Heart right ventricle (tissue), 16 donors: ENCODE results near the gene PDZD4. TPM values are rescaled to one million over a fixed set of nuclear protein-coding genes. Genes with fewer than 3 reads are reported as not detected.

Source experiments
- ATAC-seq, 8 donors: fragments of 200-7000 bp; cut with Tn5 transposase; one replicate each; pipeline ENCODE4 v1.9.1; 2020; ENCODE audit warnings: mild to moderate bottlenecking in 8 of 8, moderate library complexity in 8 of 8, moderate number of reproducible peaks in 1 of 8
- DNase-seq, 2 donors: peaks; one replicate each; pipeline ENCODE4 v3.0.0-alpha.2; 2020
- H3K27ac ChIP-seq, 10 donors: fragments of 200-600 bp; sonication (generic) in 2 of 10; one replicate each; pipeline versions ENCODE4 v1.5.0 to v1.8.0; 2020 to 2022; ENCODE audit warnings: mild to moderate bottlenecking in 3 of 10
- H3K27me3 ChIP-seq, 7 donors: fragments of 200-600 bp; one replicate each; pipeline ENCODE4 v1.8.0; 2021 to 2022; ENCODE audit warnings: mild to moderate bottlenecking in 2 of 7
- H3K36me3 ChIP-seq, 9 donors: fragments of 200-600 bp; sonication (generic) in 1 of 9; one replicate each; pipeline versions ENCODE4 v1.5.0 to v1.8.0; 2020 to 2022; ENCODE audit warnings: mild to moderate bottlenecking in 2 of 9
- H3K4me1 ChIP-seq, 9 donors: fragments of 200-600 bp; sonication (generic) in 1 of 9; one replicate each; pipeline versions ENCODE4 v1.5.0 to v1.8.0; 2020 to 2022; ENCODE audit warnings: mild to moderate bottlenecking in 4 of 9
- H3K4me3 ChIP-seq, 10 donors: fragments of 200-600 bp; sonication (generic) in 2 of 10; one replicate each; pipeline versions ENCODE4 v1.5.0 to v1.8.0; 2020 to 2022; ENCODE audit warnings: mild to moderate bottlenecking in 7 of 10, moderate library complexity in 2 of 10
- H3K9me3 ChIP-seq, 11 donors: fragments of 200-600 bp in 10 of 11; sonication (generic) in 2 of 11; one replicate each; pipeline versions ENCODE4 v1.5.0 to v1.8.0; 2013 to 2022; ENCODE audit warnings: mild to moderate bottlenecking in 2 of 11, control low read depth in 1 of 11, moderate library complexity in 1 of 11
- CTCF ChIP-seq, 9 donors: fragments of 200-600 bp; sonication (generic) in 2 of 9; IDR thresholded peaks; one replicate each; pipeline versions ENCODE4 v1.5.0 to v1.8.0; 2021 to 2022; ENCODE audit warnings: antibody characterized with exemption in 9 of 9, mild to moderate bottlenecking in 5 of 9, moderate library complexity in 1 of 9
- WGBS, 2 donors: extraction: QIAGEN DNeasy Blood & Tissue Kit; methylation state at CpG; one replicate each; pipeline ENCODE4 v1.1.7; 2013; ENCODE audit warnings: inconsistent platforms in 1 of 2; 5-methylcytosine and 5-hydroxymethylcytosine counted together
- intact Hi-C, 10 donors: fragments of 100-400 bp; cut with DNase I; formaldehyde crosslinking; loops; one replicate each; pipeline versions ENCODE4 v1.11.1 to v1.14.2; 2022
- polyA plus RNA-seq, 2 donors: library from polyadenylated mRNA; stranded (reverse); fragments of 200-250 nt; gene quantifications; one replicate each; pipeline ENCODE4 v1.2.3, GENCODE V29; 2013
- total RNA-seq, 10 donors: library from RNA; stranded (reverse); fragmentation: NEBNext Ultra II Directional in 3 of 10; extraction: Animal tissue kit (Norgen Biotek cat#: 25700) in 3 of 10; gene quantifications; one replicate each; pipeline versions ENCODE4 v1.2.1 to v1.2.4, GENCODE V29; 2021 to 2023
- donor health status: Arrhythmogenic right ventricular cardiomyopathy.
- donor health status: ischemic (EF 13 %, LVEDD 7.1; RV severe dilation, severe dysfunction).
- donor health status: healthy with polysubstance abuse.
- donor health status: DM: no; HTN: yes; CAD: no.
- donor health status: DM: no; HTN: no; CAD: no.
- donor health status: ischemic (EF 25% LVEDD 6.9; RV normal size, moderate dysfunction).
- donor health status: ischemic (EF 25% LVEDD 5.7; RV mildly dilated, moderate dysfunction).
- donor health status: healthy.
- donor health status: DM: yes; HTN: yes; CAD: no.
- donor health status: Ischemic cardiomyopathy.
- donor health status: ischemic (EF 35%, LVEDD 5.7; RV mildly dilated, moderate dysfunction).
- donor health status: nonischemic (EF 11% LVEDD 7.7; RV severe dilation, severe dysfunction).
- donor health status: DM: yes; HTN: yes; CAD: no.
- donor health status: PGD.
- donor health status: ischemic (EF 29% LVEDD 5.4; RV normal size, mild dysfunction).
- donor health status: nonischemic (EF 23%, LVEDD 6.1; RV moderate dilation, normal function).

PDZD4 gene
- total and polyA plus RNA-seq, 12 donors = 1.2 to 4.5 (median 2.3) TPM

GRCh38 chrX:153773218-153773611 is 57.1 kb downstream of the PDZD4 start:
- no peak for DNase-seq
- no peak for TF ChIP-seq CTCF (IDR thresholded peaks at IDR 0.05)
- Histone ChIP-seq H3K27ac (no peak overlapping the region), H3K4me3 (no peak overlapping the region), H3K27me3 (no peaks in the 10 kb centered on the region), H3K9me3 (no peaks in the 10 kb centered on the region), H3K4me1 (no peaks in the 10 kb centered on the region), H3K36me3 (no peaks in the 10 kb centered on the region)
- no peak for ATAC-seq
- intact Hi-C loops = no loop called here
- WGBS, 2 donors = 95 to 97% methylated on average over 20 to 23 of the region's 23 CpGs

- intact Hi-C loops = no loop called here
- H3K27ac ChIP-seq = no peak overlapping the region
- no peak for TF ChIP-seq CTCF (IDR thresholded peaks at IDR 0.05)
- peak in 1 of 2 donors; percentile 3 for DNase-seq
- no peaks in the 10 kb centered on the region for H3K9me3 ChIP-seq
- 81 to 92% methylated on average over 12 to 21 of the region's 21 CpGs for WGBS, 2 donors
- no peak for ATAC-seq
- no peaks in the 10 kb centered on the region for H3K36me3 ChIP-seq
- H3K4me1 ChIP-seq = no peaks in the 10 kb centered on the region
- no peak overlapping the region for H3K4me3 ChIP-seq
- no peaks in the 10 kb centered on the region for H3K27me3 ChIP-seq
Observed at GRCh38 chrX:153772316-153773217, 57.8 kb downstream of the PDZD4 start.

- H3K36me3 ChIP-seq = no peaks in the 10 kb centered on the region
Observed at GRCh38 chrX:153771415-153772315, 58.7 kb downstream of the PDZD4 start.

More at GRCh38 chrX:153771415-153772315, 58.7 kb downstream of the PDZD4 start:
- intact Hi-C loops = no loop called here
- H3K4me3 ChIP-seq = no peak overlapping the region
- WGBS, 2 donors = 90 to 93% methylated on average over 31 to 37 of the region's 37 CpGs
- no peak overlapping the region for H3K27ac ChIP-seq
- no peaks in the 10 kb centered on the region for H3K4me1 ChIP-seq
- no peaks in the 10 kb centered on the region for H3K27me3 ChIP-seq
- H3K9me3 ChIP-seq = no peaks in the 10 kb centered on the region
- no peak for ATAC-seq
- no peak for TF ChIP-seq CTCF (IDR thresholded peaks at IDR 0.05)
- no peak for DNase-seq
